Gastrocnemius medialis (tissue), 4 donors: ENCODE measurements around the gene RNF175.

Experiments used
- CTCF ChIP-seq, 5 experiments: fragments of 450-650 bp in 3 of 5; fragments of 200-600 bp in 2 of 5; sonication (generic) in 2 of 5; IDR thresholded peaks in 4 of 5; conservative IDR thresholded peaks in 1 of 5; 1 replicate in 4 of 5; 2 replicates in 1 of 5; pipeline ENCODE4 v1.5.1; 2016 to 2019; ENCODE audit warnings: antibody characterized with exemption in 5 of 5, mild to moderate bottlenecking in 3 of 5, moderate library complexity in 3 of 5
- POLR2A ChIP-seq, 2 donors: fragments of 450-650 bp; IDR thresholded peaks; one replicate each; pipeline ENCODE4 v1.6.1; 2017; ENCODE audit warnings: antibody characterized with exemption in 2 of 2, mild to moderate bottlenecking in 2 of 2, moderate library complexity in 2 of 2

GRCh38 chr4:153787061-153787560, 27.3 kb upstream of the RNF175 start:
- TF ChIP-seq CTCF (IDR thresholded peaks at IDR 0.05 in 4 of 5, conservative IDR thresholded peaks at IDR 0.05 in 1 of 5) (no peak), POLR2A (IDR thresholded peaks at IDR 0.05) (no peak)
